ENCODE results near the gene TGFBR1. TPM values are rescaled to one million over a fixed set of nuclear protein-coding genes. Genes with fewer than 3 reads are reported as not detected.

Gene TGFBR1
- polyA plus RNA-seq, 1 donor from 2014 or later: 78.0 TPM

DNA sequence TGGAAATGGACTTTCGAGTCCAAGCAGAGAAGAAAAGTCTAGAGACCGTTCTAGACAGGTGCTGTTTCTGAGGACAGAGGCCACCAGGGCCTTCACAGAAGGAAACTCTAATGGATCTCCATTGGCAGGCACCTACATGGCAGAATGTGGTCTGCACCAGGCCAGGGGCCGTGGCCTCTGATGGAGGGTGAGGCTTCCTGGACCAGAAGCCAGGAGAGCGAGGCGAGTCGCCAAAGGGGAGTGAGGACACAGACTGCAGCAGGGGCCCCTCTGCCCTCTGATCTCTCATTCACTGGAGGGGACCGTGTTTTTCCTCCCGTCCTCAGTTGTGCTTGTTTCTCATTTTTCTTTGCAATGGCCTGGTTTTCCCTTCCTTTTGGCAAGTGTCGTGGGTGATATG, 75.7 kb downstream of the TGFBR1 start:
- Histone ChIP-seq H3K9me3 (ENCODE audit: low read length) (no peaks in the 10 kb centered on the region), H3K79me2 (replicated peaks; ENCODE audit: insufficient read depth, low read length) (no peaks in the 10 kb centered on the region), H3K27me3 (ENCODE audit: insufficient read depth, low read depth, low read length) (no peaks in the 10 kb centered on the region), H3K4me3 (ENCODE audit: low read length) (no peak overlapping the region), H4K20me1 (ENCODE audit: insufficient read depth) (no peaks in the 10 kb centered on the region), H3K27ac (ENCODE audit: low read length) (no peak overlapping the region), H3K36me3 (ENCODE audit: insufficient read depth, low read length) (no peaks in the 10 kb centered on the region), H3K9me2 (ENCODE audit: insufficient read depth, low read length) (no peaks in the 10 kb centered on the region), H3F3A (ENCODE audit: insufficient read depth, low read length, poor library complexity, severe bottlenecking) (no peaks in the 10 kb centered on the region), H2AFZ (ENCODE audit: low read depth, low read length) (no peak overlapping the region), H3K4me2 (ENCODE audit: low read length) (no peak overlapping the region), H3K9ac (ENCODE audit: low read length) (no peak overlapping the region)
- TF ChIP-seq CTCF (IDR thresholded peaks at IDR 0.05; ENCODE audit: poor library complexity, severe bottlenecking): no peak
- TF ChIP-seq MXI1 (conservative IDR thresholded peaks at IDR 0.05; ENCODE audit: poor library complexity, severe bottlenecking): no peak
- no peak for TF ChIP-seq SMC3 (conservative IDR thresholded peaks at IDR 0.05; ENCODE audit: poor library complexity)
- TF ChIP-seq EP300 (conservative IDR thresholded peaks at IDR 0.05; ENCODE audit: poor library complexity, severe bottlenecking): no peak
- no peak for TF ChIP-seq RAD21 (conservative IDR thresholded peaks at IDR 0.05)
- TF ChIP-seq TAF1 (IDR thresholded peaks at IDR 0.05; ENCODE audit: low read depth): no peak
- TF ChIP-seq, protein P1, sequence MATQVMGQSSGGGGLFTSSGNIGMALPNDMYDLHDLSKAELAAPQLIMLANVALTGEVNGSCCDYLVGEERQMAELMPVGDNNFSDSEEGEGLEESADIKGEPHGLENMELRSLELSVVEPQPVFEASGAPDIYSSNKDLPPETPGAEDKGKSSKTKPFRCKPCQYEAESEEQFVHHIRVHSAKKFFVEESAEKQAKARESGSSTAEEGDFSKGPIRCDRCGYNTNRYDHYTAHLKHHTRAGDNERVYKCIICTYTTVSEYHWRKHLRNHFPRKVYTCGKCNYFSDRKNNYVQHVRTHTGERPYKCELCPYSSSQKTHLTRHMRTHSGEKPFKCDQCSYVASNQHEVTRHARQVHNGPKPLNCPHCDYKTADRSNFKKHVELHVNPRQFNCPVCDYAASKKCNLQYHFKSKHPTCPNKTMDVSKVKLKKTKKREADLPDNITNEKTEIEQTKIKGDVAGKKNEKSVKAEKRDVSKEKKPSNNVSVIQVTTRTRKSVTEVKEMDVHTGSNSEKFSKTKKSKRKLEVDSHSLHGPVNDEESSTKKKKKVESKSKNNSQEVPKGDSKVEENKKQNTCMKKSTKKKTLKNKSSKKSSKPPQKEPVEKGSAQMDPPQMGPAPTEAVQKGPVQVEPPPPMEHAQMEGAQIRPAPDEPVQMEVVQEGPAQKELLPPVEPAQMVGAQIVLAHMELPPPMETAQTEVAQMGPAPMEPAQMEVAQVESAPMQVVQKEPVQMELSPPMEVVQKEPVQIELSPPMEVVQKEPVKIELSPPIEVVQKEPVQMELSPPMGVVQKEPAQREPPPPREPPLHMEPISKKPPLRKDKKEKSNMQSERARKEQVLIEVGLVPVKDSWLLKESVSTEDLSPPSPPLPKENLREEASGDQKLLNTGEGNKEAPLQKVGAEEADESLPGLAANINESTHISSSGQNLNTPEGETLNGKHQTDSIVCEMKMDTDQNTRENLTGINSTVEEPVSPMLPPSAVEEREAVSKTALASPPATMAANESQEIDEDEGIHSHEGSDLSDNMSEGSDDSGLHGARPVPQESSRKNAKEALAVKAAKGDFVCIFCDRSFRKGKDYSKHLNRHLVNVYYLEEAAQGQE (IDR thresholded peaks at IDR 0.05; ENCODE audit: borderline replicate concordance): no peak
- no peak for TF ChIP-seq POLR2AphosphoS5 (IDR thresholded peaks at IDR 0.05)
- no peak for TF ChIP-seq EZH2 (IDR thresholded peaks at IDR 0.05; ENCODE audit: borderline replicate concordance, insufficient read depth, low read length, poor library complexity, severe bottlenecking)

- Histone ChIP-seq H3K27ac (ENCODE audit: low read length) (no peak overlapping the region), H3F3A (ENCODE audit: insufficient read depth, low read length, poor library complexity, severe bottlenecking) (no peaks in the 10 kb centered on the region), H3K79me2 (replicated peaks; ENCODE audit: insufficient read depth, low read length) (no peaks in the 10 kb centered on the region), H3K9me3 (ENCODE audit: low read length) (no peaks in the 10 kb centered on the region), H3K36me3 (ENCODE audit: insufficient read depth, low read length) (no peaks in the 10 kb centered on the region), H3K4me3 (ENCODE audit: low read length) (no peak overlapping the region), H4K20me1 (ENCODE audit: insufficient read depth) (no peaks in the 10 kb centered on the region), H3K9ac (ENCODE audit: low read length) (no peak overlapping the region), H3K9me2 (ENCODE audit: insufficient read depth, low read length) (no peaks in the 10 kb centered on the region), H2AFZ (ENCODE audit: low read depth, low read length) (no peak overlapping the region), H3K27me3 (ENCODE audit: insufficient read depth, low read depth, low read length) (no peaks in the 10 kb centered on the region), H3K4me2 (ENCODE audit: low read length) (no peak overlapping the region)
- TF ChIP-seq EZH2 (IDR thresholded peaks at IDR 0.05; ENCODE audit: borderline replicate concordance, insufficient read depth, low read length, poor library complexity, severe bottlenecking): no peak
- no peak for TF ChIP-seq POLR2AphosphoS5 (IDR thresholded peaks at IDR 0.05)
- TF ChIP-seq, protein P1 (IDR thresholded peaks at IDR 0.05; ENCODE audit: borderline replicate concordance): no peak
- no peak for TF ChIP-seq SMC3 (conservative IDR thresholded peaks at IDR 0.05; ENCODE audit: poor library complexity)
- no peak for TF ChIP-seq EP300 (conservative IDR thresholded peaks at IDR 0.05; ENCODE audit: poor library complexity, severe bottlenecking)
- TF ChIP-seq MXI1 (conservative IDR thresholded peaks at IDR 0.05; ENCODE audit: poor library complexity, severe bottlenecking): no peak
- no peak for TF ChIP-seq CTCF (IDR thresholded peaks at IDR 0.05; ENCODE audit: poor library complexity, severe bottlenecking)
- TF ChIP-seq TAF1 (IDR thresholded peaks at IDR 0.05; ENCODE audit: low read depth): no peak
- TF ChIP-seq RAD21 (conservative IDR thresholded peaks at IDR 0.05): no peak
Observed at GRCh38 chr9:99181206-99181605, 76.3 kb downstream of the TGFBR1 start.

All from neural cell (in vitro differentiated cells).